Vagina (tissue), 2 donors: ENCODE data around the gene GYG2. TPM values are rescaled to one million over a fixed set of nuclear protein-coding genes. Genes with fewer than 3 reads are reported as not detected.

Source experiments
- DNase-seq, 2 donors: peaks; one replicate each; pipeline ENCODE4 v3.0.0-alpha.2; 2017; ENCODE audit errors: extremely low spot score in 2 of 2
- H3K27ac ChIP-seq: fragments of 200-600 bp; sonication (generic); one replicate; pipeline ENCODE4 v1.5.1; 2019
- H3K27me3 ChIP-seq: fragments of 200-600 bp; sonication (generic); one replicate; pipeline ENCODE4 v1.5.1; 2019
- H3K36me3 ChIP-seq, 2 donors: fragments of 200-600 bp; sonication (generic); one replicate each; pipeline ENCODE4 v1.5.1; 2017 to 2019
- H3K4me1 ChIP-seq: fragments of 200-600 bp; sonication (generic); one replicate; pipeline ENCODE4 v1.5.1; 2019
- H3K4me3 ChIP-seq, 2 donors: fragments of 200-600 bp; sonication (generic); 1 replicate in 1 of 2; 2 replicates in 1 of 2; pipeline ENCODE4 v1.5.1; 2016 to 2019
- H3K9me3 ChIP-seq: fragments of 200-600 bp; sonication (generic); one replicate; pipeline ENCODE4 v1.5.1; 2019
- CTCF ChIP-seq, 3 experiments: fragments of 450-650 bp in 2 of 3; fragments of 200-600 bp in 1 of 3; sonication (generic) in 1 of 3; IDR thresholded peaks; one replicate each; pipeline ENCODE4 v1.5.1; 2017 to 2019; ENCODE audit warnings: antibody characterized with exemption in 3 of 3, mild to moderate bottlenecking in 2 of 3, moderate library complexity in 2 of 3
- POLR2A ChIP-seq, 2 donors: fragments of 450-650 bp; IDR thresholded peaks; one replicate each; pipeline ENCODE4 v1.6.1; 2017; ENCODE audit warnings: antibody characterized with exemption in 2 of 2, mild to moderate bottlenecking in 2 of 2, moderate library complexity in 2 of 2
- POLR2AphosphoS5 ChIP-seq, 2 donors: sonication (generic); formaldehyde crosslinking; IDR thresholded peaks; one replicate each; pipeline ENCODE4 v1.9.0; 2017; ENCODE audit warnings: antibody characterized with exemption in 2 of 2, mild to moderate bottlenecking in 2 of 2, low read depth in 1 of 2; ENCODE audit not compliant: insufficient read depth in 1 of 2
- intact Hi-C: fragments of 100-400 bp; cut with DNase I; formaldehyde crosslinking; loops from one replicate; pipeline ENCODE4 v1.15.1; 2023
- total RNA-seq: library from RNA; depleted of rRNA; stranded (reverse); fragments of >200 nt; gene quantifications from one replicate; pipeline ENCODE4 v1.2.3, GENCODE V29; 2016

GYG2 gene
- total RNA-seq, 1 donor from 2014 or later, result 15.7 TPM

DNA sequence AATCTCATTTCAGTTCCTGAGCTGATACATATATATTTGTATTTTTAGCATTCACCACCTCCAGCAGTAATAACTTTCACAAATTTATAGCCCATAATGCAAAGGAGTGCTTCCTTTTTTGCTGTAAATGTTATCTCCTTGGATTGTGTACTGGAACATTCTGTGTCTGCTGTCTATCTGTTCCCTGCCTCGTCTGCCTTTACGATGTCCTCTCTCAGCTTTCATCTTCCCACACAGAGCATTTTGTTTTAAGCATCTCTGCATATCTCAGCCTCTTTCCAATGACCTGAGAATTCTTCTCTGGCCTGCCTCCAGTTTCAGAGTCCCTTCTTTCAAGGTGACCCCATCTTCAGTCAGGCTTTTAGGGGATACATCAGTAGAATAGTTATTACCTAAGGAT is 43.1 kb downstream of the GYG2 start:
- Histone ChIP-seq H3K4me1 (no peaks in the 10 kb centered on the region), H3K36me3 (no peaks in the 10 kb centered on the region), H3K27me3 (no peaks in the 10 kb centered on the region), H3K9me3 (no peaks in the 10 kb centered on the region), H3K4me3 (no peak overlapping the region), H3K27ac (no peak overlapping the region)
- TF ChIP-seq POLR2A (IDR thresholded peaks at IDR 0.05) (no peak), CTCF (IDR thresholded peaks at IDR 0.05) (no peak), POLR2AphosphoS5 (IDR thresholded peaks at IDR 0.05; ENCODE audit: insufficient read depth in 1 of 2, low read depth in 1 of 2) (no peak)
- intact Hi-C loops, result no loop called here
- no peak for DNase-seq

GRCh38 chrX:2872671-2873277 is 44.0 kb downstream of the GYG2 start:
- H3K4me3 ChIP-seq, result no peak overlapping the region
- H3K9me3 ChIP-seq, result no peaks in the 10 kb centered on the region
- H3K36me3 ChIP-seq, result no peaks in the 10 kb centered on the region
- TF ChIP-seq POLR2AphosphoS5 (IDR thresholded peaks at IDR 0.05; ENCODE audit: insufficient read depth in 1 of 2, low read depth in 1 of 2) (no peak), POLR2A (IDR thresholded peaks at IDR 0.05) (no peak), CTCF (IDR thresholded peaks at IDR 0.05) (no peak)
- H3K27me3 ChIP-seq, result no peaks in the 10 kb centered on the region
- no peaks in the 10 kb centered on the region for H3K4me1 ChIP-seq
- intact Hi-C loops, result no loop called here
- DNase-seq, result no peak
- H3K27ac ChIP-seq, result no peak overlapping the region

- TF ChIP-seq CTCF (IDR thresholded peaks at IDR 0.05) (no peak), POLR2AphosphoS5 (IDR thresholded peaks at IDR 0.05; ENCODE audit: insufficient read depth in 1 of 2, low read depth in 1 of 2) (no peak), POLR2A (IDR thresholded peaks at IDR 0.05) (no peak)
- Histone ChIP-seq H3K27ac (no peak overlapping the region), H3K27me3 (no peaks in the 10 kb centered on the region), H3K9me3 (no peaks in the 10 kb centered on the region), H3K36me3 (no peaks in the 10 kb centered on the region), H3K4me3 (no peak overlapping the region), H3K4me1 (no peaks in the 10 kb centered on the region)
- intact Hi-C loops, result no loop called here
- no peak for DNase-seq
Measured at GRCh38 chrX:2874222-2875135, 45.7 kb downstream of the GYG2 start.

- TF ChIP-seq CTCF (IDR thresholded peaks at IDR 0.05), result no peak
- TF ChIP-seq POLR2AphosphoS5 (IDR thresholded peaks at IDR 0.05; ENCODE audit: insufficient read depth in 1 of 2, low read depth in 1 of 2), result no peak
- TF ChIP-seq POLR2A (IDR thresholded peaks at IDR 0.05), result no peak
- Histone ChIP-seq H3K4me1 (no peaks in the 10 kb centered on the region), H3K27me3 (no peaks in the 10 kb centered on the region), H3K36me3 (no peaks in the 10 kb centered on the region), H3K9me3 (no peaks in the 10 kb centered on the region), H3K4me3 (no peak overlapping the region), H3K27ac (no peak overlapping the region)
- no peak for DNase-seq
- intact Hi-C loops, result no loop called here
Measured at GRCh38 chrX:2875136-2875481, 46.4 kb downstream of the GYG2 start.
